ENCODE measurements around the gene UBE2R2. TPM values are rescaled to one million over a fixed set of nuclear protein-coding genes. Genes with fewer than 3 reads are reported as not detected.

The UBE2R2 gene
- total RNA-seq, 2 donors from 2014 or later: 66.4 to 74.4 TPM

DNA sequence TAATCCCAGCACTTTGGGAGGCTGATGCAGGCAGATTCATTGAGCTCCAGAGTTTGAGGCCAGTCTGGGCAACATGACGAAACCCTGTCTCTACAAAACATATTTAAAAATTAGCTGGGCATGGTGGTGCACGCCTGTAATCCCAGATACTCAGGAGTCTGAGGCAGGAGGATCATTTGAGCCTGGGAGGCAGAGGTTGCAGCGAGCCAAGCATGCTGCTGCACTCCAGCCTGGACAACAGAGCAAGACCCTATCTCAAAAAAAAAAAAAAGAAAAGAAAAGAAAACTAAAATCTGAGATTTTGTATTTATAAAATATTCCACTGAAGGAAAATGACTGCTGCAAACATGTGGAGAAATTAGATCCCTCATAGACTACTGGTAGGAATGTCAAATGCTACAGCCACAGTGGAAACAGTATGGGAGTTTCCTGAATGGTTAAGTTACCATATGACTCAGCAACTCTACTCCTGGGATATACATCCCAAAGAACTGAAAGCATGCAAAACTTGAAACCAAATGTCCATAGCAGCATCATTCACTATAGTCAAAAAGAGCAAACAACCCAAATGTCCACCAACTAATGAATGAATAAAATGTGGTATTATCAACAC is 125.6 kb downstream of the UBE2R2 start:
- Mint-ChIP-seq H3K9me3 (no peaks in the 10 kb centered on the region), H3K4me1 (no peaks in the 10 kb centered on the region), H3K36me3 (ENCODE audit: low read depth) (peaks cover 83% of the 10 kb centered on the region), H3K27ac (peak overlapping the region; percentile 68), H3K4me3 (no peak overlapping the region), H3K27me3 (ENCODE audit: insufficient read depth) (no peaks in the 10 kb centered on the region)
- WGBS, 2 experiments (ENCODE audit: insufficient coverage in 1 of 2, insufficient read length in 1 of 2): 93% methylated on average over 3 of the region's 3 CpGs; no CpG with 5 or more reads in 1 of the 2 experiments
- no peaks in the 10 kb centered on the region for H3K9me3 ChIP-seq (ENCODE audit: control insufficient read depth, low read length)
- TF ChIP-seq, protein P1, sequence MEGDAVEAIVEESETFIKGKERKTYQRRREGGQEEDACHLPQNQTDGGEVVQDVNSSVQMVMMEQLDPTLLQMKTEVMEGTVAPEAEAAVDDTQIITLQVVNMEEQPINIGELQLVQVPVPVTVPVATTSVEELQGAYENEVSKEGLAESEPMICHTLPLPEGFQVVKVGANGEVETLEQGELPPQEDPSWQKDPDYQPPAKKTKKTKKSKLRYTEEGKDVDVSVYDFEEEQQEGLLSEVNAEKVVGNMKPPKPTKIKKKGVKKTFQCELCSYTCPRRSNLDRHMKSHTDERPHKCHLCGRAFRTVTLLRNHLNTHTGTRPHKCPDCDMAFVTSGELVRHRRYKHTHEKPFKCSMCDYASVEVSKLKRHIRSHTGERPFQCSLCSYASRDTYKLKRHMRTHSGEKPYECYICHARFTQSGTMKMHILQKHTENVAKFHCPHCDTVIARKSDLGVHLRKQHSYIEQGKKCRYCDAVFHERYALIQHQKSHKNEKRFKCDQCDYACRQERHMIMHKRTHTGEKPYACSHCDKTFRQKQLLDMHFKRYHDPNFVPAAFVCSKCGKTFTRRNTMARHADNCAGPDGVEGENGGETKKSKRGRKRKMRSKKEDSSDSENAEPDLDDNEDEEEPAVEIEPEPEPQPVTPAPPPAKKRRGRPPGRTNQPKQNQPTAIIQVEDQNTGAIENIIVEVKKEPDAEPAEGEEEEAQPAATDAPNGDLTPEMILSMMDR (conservative IDR thresholded peaks at IDR 0.05): peak; percentile 26
- no peaks in the 10 kb centered on the region for H3K4me1 ChIP-seq (ENCODE audit: control insufficient read depth, insufficient read depth, low read length)
- H3K9ac ChIP-seq (ENCODE audit: extremely low read depth, low read length, poor library complexity, severe bottlenecking): no peak overlapping the region
- no peak for DNase-seq
- no peaks in the 10 kb centered on the region for H3K27me3 ChIP-seq (ENCODE audit: control insufficient read depth, insufficient read depth, low read length, poor library complexity, severe bottlenecking)
- no peak overlapping the region for H3K4me3 ChIP-seq (ENCODE audit: low read length)
- H3K36me3 ChIP-seq (ENCODE audit: control insufficient read depth, insufficient read depth, low read length): peaks cover 92% of the 10 kb centered on the region
- H3K27ac ChIP-seq (ENCODE audit: low read depth, low read length): no peak overlapping the region

GRCh38 chr9:33943389-33943788 is 126.4 kb downstream of the UBE2R2 start:
- Histone ChIP-seq H3K4me3 (ENCODE audit: low read length) (no peak overlapping the region), H3K9me3 (ENCODE audit: control insufficient read depth, low read length) (no peaks in the 10 kb centered on the region), H3K36me3 (ENCODE audit: control insufficient read depth, insufficient read depth, low read length) (peaks cover 93% of the 10 kb centered on the region), H3K27ac (ENCODE audit: low read depth, low read length) (no peak overlapping the region), H3K27me3 (ENCODE audit: control insufficient read depth, insufficient read depth, low read length, poor library complexity, severe bottlenecking) (no peaks in the 10 kb centered on the region), H3K9ac (ENCODE audit: extremely low read depth, low read length, poor library complexity, severe bottlenecking) (no peak overlapping the region), H3K4me1 (ENCODE audit: control insufficient read depth, insufficient read depth, low read length) (no peaks in the 10 kb centered on the region)
- H3K27ac Mint-ChIP-seq: peak overlapping the region; percentile 68
- H3K9me3 Mint-ChIP-seq: no peaks in the 10 kb centered on the region
- no peak overlapping the region for H3K4me3 Mint-ChIP-seq
- TF ChIP-seq, protein P1 (conservative IDR thresholded peaks at IDR 0.05): no peak
- WGBS, 2 experiments (ENCODE audit: insufficient coverage in 1 of 2, insufficient read length in 1 of 2): 93 to 100% methylated on average over 2 of the region's 2 CpGs
- H3K36me3 Mint-ChIP-seq (ENCODE audit: low read depth): peaks cover 83% of the 10 kb centered on the region
- H3K27me3 Mint-ChIP-seq (ENCODE audit: insufficient read depth): no peaks in the 10 kb centered on the region
- H3K4me1 Mint-ChIP-seq: no peaks in the 10 kb centered on the region
- DNase-seq: no peak

DNA sequence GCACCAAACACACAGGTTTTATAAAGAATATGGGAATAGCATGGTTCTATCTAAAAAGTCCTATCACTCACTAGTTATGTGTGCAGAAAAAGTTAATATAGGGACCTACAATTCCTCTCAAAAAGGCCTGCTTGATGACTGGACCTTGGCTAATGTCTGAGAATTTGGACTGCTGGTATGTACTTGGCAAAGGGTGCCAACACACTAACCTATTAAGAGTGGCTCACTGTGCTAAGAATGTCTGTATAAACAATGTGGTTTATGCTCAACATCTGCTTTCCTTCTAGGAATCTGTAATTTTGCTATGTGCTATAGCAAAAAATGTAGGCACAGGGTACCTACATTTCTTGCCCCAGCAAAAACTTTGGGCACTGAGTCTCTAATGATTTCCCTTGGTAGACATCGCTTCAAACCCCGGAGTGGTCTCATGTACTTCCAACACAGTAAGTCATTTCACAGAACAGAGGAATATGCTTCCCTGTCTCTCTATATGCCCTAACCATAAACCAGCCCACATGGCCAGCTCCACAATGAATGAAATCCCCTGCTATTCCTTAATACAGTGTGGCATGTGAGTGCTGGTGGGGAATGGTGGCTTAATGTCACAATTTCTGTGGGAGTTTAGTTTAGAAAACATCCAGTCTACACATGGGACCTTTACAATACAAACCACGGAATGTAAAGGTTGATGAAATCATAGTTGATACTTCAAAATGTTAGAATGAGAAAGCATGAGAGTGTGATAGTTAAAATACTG is 130.0 kb downstream of the UBE2R2 start:
- no peaks in the 10 kb centered on the region for H3K27me3 Mint-ChIP-seq (ENCODE audit: insufficient read depth)

More for the DNA sequence above, 130.0 kb downstream of the UBE2R2 start:
- peaks cover 95% of the 10 kb centered on the region for H3K36me3 ChIP-seq (ENCODE audit: control insufficient read depth, insufficient read depth, low read length)
- WGBS, 2 experiments (ENCODE audit: insufficient coverage in 1 of 2, insufficient read length in 1 of 2): 98 to 100% methylated on average over 1 to 3 of the region's 3 CpGs
- H3K9me3 ChIP-seq (ENCODE audit: control insufficient read depth, low read length): no peaks in the 10 kb centered on the region
- Mint-ChIP-seq H3K36me3 (ENCODE audit: low read depth) (peaks cover 75% of the 10 kb centered on the region), H3K4me3 (no peak overlapping the region), H3K27ac (peak overlapping the region; percentile 19), H3K9me3 (no peaks in the 10 kb centered on the region), H3K4me1 (no peaks in the 10 kb centered on the region)
- H3K4me3 ChIP-seq (ENCODE audit: low read length): no peak overlapping the region
- no peak overlapping the region for H3K9ac ChIP-seq (ENCODE audit: extremely low read depth, low read length, poor library complexity, severe bottlenecking)
- H3K4me1 ChIP-seq (ENCODE audit: control insufficient read depth, insufficient read depth, low read length): no peaks in the 10 kb centered on the region
- H3K27me3 ChIP-seq (ENCODE audit: control insufficient read depth, insufficient read depth, low read length, poor library complexity, severe bottlenecking): no peaks in the 10 kb centered on the region
- no peak for DNase-seq
- H3K27ac ChIP-seq (ENCODE audit: low read depth, low read length): no peak overlapping the region
- TF ChIP-seq, protein P1 (conservative IDR thresholded peaks at IDR 0.05): no peak
